Activated naive CD8-positive, alpha-beta T cell treated with anti-CD3 and anti-CD28 coated beads, Interleukin-2, amount 50 U/mL, for 16 hours (primary cell): ENCODE measurements around the gene CYTH1.

ENCODE experiments used
- DNase-seq: peaks from one replicate; pipeline ENCODE4 v3.0.0-alpha.2; 2020; ENCODE audit warnings: low read depth, low spot score

CYTH1 gene

GRCh38 chr17:78735832-78736525 is 46.1 kb downstream of the CYTH1 start:
- no peak for DNase-seq

- no peak for DNase-seq
Observed at GRCh38 chr17:78734793-78735641, 47.1 kb downstream of the CYTH1 start.

- no peak for DNase-seq
Observed at GRCh38 chr17:78732354-78732753, 49.7 kb downstream of the CYTH1 start.

- DNase-seq: no peak
Observed at GRCh38 chr17:78731904-78732303, 50.2 kb downstream of the CYTH1 start.

GRCh38 chr17:78729641-78730040 is 52.4 kb downstream of the CYTH1 start:
- DNase-seq: no peak

- DNase-seq: no peak
Observed at GRCh38 chr17:78728495-78728894, 53.6 kb downstream of the CYTH1 start.

- no peak for DNase-seq
Observed at GRCh38 chr17:78727476-78728229, 54.4 kb downstream of the CYTH1 start.

GRCh38 chr17:78727057-78727456 is 55.0 kb downstream of the CYTH1 start:
- DNase-seq: no peak

GRCh38 chr17:78726513-78726912 is 55.6 kb downstream of the CYTH1 start:
- DNase-seq: no peak

GRCh38 chr17:78725448-78726021 is 56.5 kb downstream of the CYTH1 start:
- DNase-seq: no peak

GRCh38 chr17:78724999-78725398 is 57.1 kb downstream of the CYTH1 start:
- no peak for DNase-seq

- DNase-seq: no peak
Observed at GRCh38 chr17:78724544-78724943, 57.5 kb downstream of the CYTH1 start.

GRCh38 chr17:78723957-78724356 is 58.1 kb downstream of the CYTH1 start:
- DNase-seq: no peak

GRCh38 chr17:78723001-78723796 is 58.9 kb downstream of the CYTH1 start:
- no peak for DNase-seq

GRCh38 chr17:78722246-78722761 is 59.8 kb downstream of the CYTH1 start:
- no peak for DNase-seq

- DNase-seq: no peak
Observed at GRCh38 chr17:78719630-78720298, 62.3 kb downstream of the CYTH1 start.

- no peak for DNase-seq
Observed at GRCh38 chr17:78718575-78719208, 63.4 kb downstream of the CYTH1 start.

GRCh38 chr17:78717431-78717980 is 64.6 kb downstream of the CYTH1 start:
- DNase-seq: no peak

GRCh38 chr17:78716814-78717393 is 65.2 kb downstream of the CYTH1 start:
- no peak for DNase-seq
